HG03520 (cell line): ENCODE results near the gene PPP1R2.

Source experiments
- ATAC-seq: cut with Tn5 transposase; IDR thresholded peaks from one replicate; pipeline ENCODE4 v1.9.1; 2021; ENCODE audit warnings: mild to moderate bottlenecking, moderate library complexity; ENCODE audit not compliant: unreplicated experiment

PPP1R2 gene

DNA sequence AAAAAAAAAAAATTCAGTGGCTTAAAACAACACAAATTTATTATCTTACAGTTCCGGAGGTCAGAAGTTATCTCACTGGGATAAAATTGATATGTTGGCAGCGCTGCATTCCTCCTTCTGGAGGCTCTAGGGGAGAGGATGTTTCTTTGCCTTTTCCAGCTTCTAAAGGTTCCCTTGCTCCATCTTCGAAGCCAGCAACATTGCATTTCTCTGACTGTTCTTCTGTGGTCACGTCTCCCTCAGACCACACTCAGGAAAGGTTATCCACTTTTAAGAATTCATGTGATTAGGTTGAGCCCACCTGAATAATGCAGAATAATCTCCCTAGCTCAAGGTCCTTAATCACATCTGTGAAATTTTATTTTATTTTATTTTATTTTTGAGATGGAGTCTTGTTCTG lies 76.9 kb downstream of the PPP1R2 start:
- no peak for ATAC-seq
